Stimulated activated naive CD4-positive, alpha-beta T cell (primary cell): Measurements from ENCODE around the gene SIM2.
"Not testable (repeated sequence)": the region's sequence is repeated elsewhere in the genome, so short reads cannot be mapped to it uniquely, and the experiment has no call there.

Experiments
- DNase-seq, 6 experiments: peaks; one replicate each; lab custom pipeline; 2025; lab: John Stamatoyannopoulos, UW

SIM2 gene

GRCh38 chr21:36698981-36699545 is at the start of gene SIM2:
Gene SIM2, plus strand, starts transcription at chr21:36699115. Its CDS starts 632 bp downstream, at chr21:36699747.
- no peak for DNase-seq

GRCh38 chr21:36654324-36654723 is 44.6 kb upstream of the SIM2 start:
- no peak for DNase-seq

GRCh38 chr21:36654796-36655325 is 44.1 kb upstream of the SIM2 start:
- no peak for DNase-seq

DNA sequence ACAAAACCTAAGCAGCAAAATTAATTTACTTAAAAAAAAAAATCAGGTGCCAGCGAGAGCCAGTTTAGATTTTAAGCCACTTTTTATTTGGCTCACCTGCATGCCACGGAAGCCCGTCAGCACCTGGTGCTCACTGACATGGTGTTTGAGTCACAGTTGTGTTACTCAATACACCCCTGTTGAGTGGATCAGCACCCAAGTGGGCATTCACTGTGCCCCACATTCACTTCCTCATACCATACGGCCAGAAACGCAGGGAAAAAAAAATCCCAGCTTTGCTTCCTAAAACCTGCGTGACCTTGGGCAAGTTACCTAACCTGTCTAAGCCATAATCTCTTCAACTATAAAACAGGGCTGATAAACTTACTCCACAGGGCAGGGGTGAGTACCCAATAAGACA is 42.8 kb upstream of the SIM2 start:
- DNase-seq, result no peak

GRCh38 chr21:36657290-36657689 is 41.6 kb upstream of the SIM2 start:
- not testable (repeated sequence) for DNase-seq

DNA sequence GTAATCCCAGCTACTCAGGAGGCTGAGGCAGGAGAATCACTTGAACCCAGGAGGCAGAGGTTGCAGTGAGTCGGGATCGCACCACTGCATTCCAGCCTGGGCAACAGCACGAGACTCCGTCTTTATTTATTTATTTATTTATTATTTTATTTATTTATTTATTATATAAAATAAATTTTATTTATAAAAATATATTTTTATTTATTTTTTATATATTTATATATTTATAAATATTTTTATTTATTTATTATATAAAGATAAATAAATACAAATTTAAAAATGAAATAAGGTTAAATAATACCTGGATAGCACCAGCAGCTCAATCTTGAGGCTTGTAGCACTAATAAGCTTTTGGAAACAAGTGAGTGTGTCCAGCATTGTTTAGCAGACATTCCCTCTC is 40.9 kb upstream of the SIM2 start:
- DNase-seq, result no peak

- DNase-seq, result no peak
Measured at GRCh38 chr21:36658926-36659325, 40.0 kb upstream of the SIM2 start.

GRCh38 chr21:36661511-36662309 is 37.2 kb upstream of the SIM2 start:
- no peak for DNase-seq

DNA sequence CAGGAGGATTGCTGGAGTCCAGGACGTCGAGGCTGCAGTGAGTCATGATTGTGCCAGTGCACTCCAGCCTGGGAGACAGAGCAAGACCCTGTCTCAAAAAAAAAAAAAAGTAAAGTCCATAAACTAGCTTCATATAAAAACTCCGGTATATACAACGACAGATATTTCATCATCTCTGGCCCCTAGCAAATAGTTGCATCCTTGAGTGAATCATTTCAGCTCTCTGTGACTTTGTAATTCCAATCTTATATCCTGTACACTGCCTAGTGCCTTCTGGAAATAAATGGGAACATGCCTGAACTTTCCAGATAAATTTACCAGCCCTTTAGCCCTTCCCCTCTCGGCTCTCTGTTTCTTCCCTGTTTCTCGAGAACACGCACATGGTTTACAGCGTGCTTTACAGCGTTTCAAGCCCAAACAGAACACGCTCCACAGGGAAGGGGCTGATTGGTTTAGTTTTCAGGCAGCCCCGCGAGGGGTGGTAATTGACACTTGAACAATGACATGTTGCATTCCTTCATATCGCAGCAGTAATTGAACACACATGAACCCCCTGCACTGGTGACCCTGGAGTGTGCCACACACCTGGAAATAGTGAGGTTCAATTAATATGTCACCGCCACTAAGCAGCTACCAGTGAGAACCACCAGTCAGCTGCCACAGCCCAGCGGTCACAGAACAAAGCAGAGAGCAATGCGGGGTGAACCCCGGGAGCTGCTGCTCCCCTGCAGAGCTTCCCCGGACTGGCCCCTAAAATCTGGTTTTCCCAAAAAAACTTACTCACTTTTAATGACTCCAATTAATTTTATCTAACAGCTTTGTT is 35.7 kb upstream of the SIM2 start:
- DNase-seq, result no peak

DNA sequence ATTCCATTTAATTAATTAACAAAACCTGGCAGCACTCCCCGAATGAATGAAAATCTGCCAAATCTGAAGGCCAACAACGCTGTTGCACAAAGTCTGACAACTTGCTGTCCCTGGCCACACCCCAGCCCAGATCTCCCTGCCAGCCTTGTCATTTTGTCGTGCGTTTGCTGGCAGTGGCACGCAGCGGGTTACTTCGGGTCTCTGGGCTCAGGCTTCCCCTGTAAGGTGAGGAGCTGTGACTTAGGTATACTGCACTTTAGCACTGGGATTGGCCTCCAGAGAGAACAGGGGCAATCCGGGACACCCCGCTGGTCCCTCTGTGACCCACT is 34.3 kb upstream of the SIM2 start:
- DNase-seq, result no peak

DNA sequence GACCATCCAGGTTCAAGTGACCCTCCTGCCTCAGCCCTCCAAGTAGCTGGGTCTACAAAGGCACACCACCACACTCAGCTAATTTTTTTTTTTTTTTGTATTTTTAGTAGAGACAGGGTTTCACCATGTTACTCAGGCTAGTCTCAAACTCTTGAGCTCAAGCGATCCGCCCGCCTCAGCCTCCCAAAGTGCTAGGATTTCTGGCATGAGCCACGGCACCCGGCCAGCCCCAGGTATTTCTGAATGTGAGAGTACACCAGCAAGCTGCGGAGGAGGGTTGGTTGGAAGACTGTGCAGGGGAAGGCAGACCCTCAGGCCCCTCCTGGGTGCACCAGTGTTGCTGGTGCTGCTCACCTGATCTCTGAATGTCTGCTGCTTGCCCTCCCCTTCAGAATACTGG is 33.1 kb upstream of the SIM2 start:
- no peak for DNase-seq

GRCh38 chr21:36668713-36669112 is 30.2 kb upstream of the SIM2 start:
- DNase-seq, result no peak

- DNase-seq, result no peak
Measured at GRCh38 chr21:36671836-36672235, 27.1 kb upstream of the SIM2 start.

DNA sequence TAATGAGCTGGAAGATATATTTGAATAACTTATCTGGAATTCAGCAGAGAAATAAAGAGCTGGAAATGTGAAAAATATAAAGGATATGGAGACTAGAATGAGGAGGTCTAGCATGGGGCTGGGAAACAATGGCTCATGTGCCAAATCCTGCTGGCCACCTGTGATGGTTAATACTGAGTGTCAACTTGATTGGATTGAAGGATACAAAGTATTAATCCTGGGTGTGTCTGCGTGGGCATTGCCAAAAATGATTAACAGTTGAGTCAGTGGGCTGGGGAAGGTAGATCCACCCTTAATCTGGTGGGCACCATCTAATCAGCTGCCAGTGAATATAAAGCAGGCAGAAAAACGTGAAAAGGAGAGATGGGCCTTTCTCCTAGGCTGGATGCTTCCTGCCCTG is 26.6 kb upstream of the SIM2 start:
- not testable (repeated sequence) for DNase-seq

DNA sequence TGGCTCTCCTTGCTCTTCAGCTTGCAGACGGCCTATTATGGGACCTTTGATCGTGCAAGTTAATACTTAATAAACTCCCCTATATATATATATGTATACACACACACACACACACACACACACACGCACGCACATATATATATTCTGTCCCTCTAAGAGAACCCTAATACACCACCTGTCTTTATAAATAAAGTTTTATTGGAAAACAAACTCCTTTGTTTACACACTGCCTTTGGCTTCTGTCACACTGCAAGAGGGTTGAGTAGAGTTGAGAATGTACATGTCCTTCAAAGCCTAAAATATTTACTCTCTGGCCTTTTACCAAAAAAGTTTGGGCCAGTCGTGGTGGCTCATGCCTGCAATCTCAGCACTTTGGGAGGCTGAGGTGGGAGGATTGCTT is 26.2 kb upstream of the SIM2 start:
- DNase-seq, result no peak

GRCh38 chr21:36676039-36676950 is 22.6 kb upstream of the SIM2 start:
- no peak for DNase-seq

DNA sequence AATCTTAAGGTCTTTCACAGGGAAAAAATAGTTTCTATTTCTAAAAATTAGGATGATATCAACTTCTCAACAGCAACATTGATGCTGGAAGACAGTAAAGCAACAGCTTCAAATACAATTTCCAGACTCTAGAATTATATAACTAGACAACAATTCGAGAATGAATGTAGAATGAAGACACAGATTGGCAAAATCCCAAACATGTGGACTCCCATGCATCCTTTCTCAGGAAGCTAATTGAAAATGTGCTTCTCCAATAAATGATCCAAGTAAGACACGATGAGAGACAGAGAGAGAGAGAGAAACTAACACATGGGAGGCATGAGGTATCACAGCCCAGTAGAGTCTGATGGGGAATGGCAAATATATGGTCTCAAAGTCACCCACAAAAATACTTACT is 21.5 kb upstream of the SIM2 start:
- DNase-seq, result no peak

- DNase-seq, result no peak
Measured at GRCh38 chr21:36678538-36678937, 20.4 kb upstream of the SIM2 start.

GRCh38 chr21:36681117-36681631 is 17.7 kb upstream of the SIM2 start:
- no peak for DNase-seq

GRCh38 chr21:36684957-36685714 is 13.8 kb upstream of the SIM2 start:
- DNase-seq, result no peak

DNA sequence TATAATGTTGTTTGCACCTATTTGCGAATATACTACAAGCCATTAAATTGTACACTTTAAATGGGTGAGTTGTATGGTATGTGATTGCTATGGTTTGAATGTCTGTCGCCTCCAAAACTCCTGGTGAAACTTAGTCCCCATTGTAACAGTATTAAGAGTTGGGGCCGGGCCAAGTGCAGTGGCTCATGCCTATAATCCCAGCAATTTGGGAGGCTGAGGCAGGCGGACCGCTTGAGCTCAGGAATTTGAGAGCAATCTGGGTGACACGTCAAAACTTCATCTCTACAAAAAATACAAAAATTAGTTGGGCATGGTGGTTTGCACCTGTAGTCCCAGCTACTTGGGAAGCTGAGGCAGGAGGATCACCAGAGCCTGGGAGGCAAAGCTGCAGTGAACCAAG is 12.0 kb upstream of the SIM2 start:
- DNase-seq, result no peak
